OCI-LY1 (cell line): ENCODE measurements around the gene TMC2.

Source experiments
- EZH2 ChIP-seq: fragments of 200-600 bp; sonication (generic), shearing (Covaris generic); IDR thresholded peaks from 2 replicates; pipeline ENCODE4 v1.8.0; 2017; ENCODE audit warnings: borderline replicate concordance, mixed run types, mild to moderate bottlenecking, antibody characterized with exemption, low read length, moderate library complexity, mixed read lengths
- TF ChIP-seq, protein P1 (sequence below): fragments of 200-600 bp; sonication (generic), shearing (Covaris generic); IDR thresholded peaks from 2 replicates; pipeline ENCODE4 v1.5.1; 2017; ENCODE audit warnings: mild to moderate bottlenecking, antibody characterized with exemption, low read length, moderate library complexity, mixed read lengths

DNA sequence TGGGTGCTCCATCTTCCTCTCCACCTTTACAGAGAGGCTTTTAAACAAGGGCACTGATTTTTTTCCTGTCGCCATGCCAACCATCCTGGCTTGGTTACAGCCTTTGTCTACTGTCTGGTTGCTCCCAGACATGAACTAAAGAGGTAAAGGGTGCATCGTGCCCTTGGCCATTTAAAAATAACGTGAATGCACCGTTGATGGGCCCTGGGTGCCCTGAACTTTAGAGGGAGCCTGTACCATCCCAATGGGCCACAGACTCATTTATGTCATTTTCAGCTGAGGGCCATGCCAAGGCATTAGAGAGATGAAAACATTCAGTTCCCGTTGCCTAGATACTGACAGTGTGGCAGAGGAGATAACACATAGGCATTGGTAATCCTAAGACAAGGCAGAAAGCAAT is 23.3 kb downstream of the TMC2 start:
- TF ChIP-seq, protein P1, sequence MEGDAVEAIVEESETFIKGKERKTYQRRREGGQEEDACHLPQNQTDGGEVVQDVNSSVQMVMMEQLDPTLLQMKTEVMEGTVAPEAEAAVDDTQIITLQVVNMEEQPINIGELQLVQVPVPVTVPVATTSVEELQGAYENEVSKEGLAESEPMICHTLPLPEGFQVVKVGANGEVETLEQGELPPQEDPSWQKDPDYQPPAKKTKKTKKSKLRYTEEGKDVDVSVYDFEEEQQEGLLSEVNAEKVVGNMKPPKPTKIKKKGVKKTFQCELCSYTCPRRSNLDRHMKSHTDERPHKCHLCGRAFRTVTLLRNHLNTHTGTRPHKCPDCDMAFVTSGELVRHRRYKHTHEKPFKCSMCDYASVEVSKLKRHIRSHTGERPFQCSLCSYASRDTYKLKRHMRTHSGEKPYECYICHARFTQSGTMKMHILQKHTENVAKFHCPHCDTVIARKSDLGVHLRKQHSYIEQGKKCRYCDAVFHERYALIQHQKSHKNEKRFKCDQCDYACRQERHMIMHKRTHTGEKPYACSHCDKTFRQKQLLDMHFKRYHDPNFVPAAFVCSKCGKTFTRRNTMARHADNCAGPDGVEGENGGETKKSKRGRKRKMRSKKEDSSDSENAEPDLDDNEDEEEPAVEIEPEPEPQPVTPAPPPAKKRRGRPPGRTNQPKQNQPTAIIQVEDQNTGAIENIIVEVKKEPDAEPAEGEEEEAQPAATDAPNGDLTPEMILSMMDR, result no peak
- no peak for TF ChIP-seq EZH2
